ENCODE measurements around the gene SOX10. TPM values are rescaled to one million over a fixed set of nuclear protein-coding genes. Genes with fewer than 3 reads are reported as not detected.
A peak's percentile ranks its signal among the peaks of the same experiment; 100 is the strongest.
"Not testable (repeated sequence)": the region's sequence is repeated elsewhere in the genome, so short reads cannot be mapped to it uniquely, and the experiment has no call there.

The SOX10 gene
- total RNA-seq, 1 experiment from 2014 or later = not detected

- ATAC-seq; POLR2A ChIA-PET; DNase-seq (ENCODE audit: low read depth, low spot score); H3K4me3 ChIP-seq (ENCODE audit: low read depth in 2 of 2, low read length in 2 of 2); H3K9me3 ChIP-seq (ENCODE audit: control insufficient read depth, insufficient read depth, low read depth, low read length); intact Hi-C loops (cut with micrococcal nuclease; ENCODE audit: unreplicated experiment); H3K4me1 ChIP-seq (ENCODE audit: control insufficient read depth, insufficient read depth, low read length); H3K36me3 ChIP-seq (ENCODE audit: control insufficient read depth, insufficient read depth, low read length); H3K27me3 ChIP-seq (ENCODE audit: control insufficient read depth, insufficient read depth, low read length); H3K27ac ChIP-seq (ENCODE audit: low read length); BruUV-seq (replicated peaks); CTCF ChIA-PET; in situ Hi-C loops (cut with HindIII; ENCODE audit: low pct_unique_long_range_greater_than_20kb, low sequenced_read_pairs): not testable (repeated sequence)
Measured at GRCh38 chr22:37944423-37944822, 39.9 kb downstream of the SOX10 start.

- Histone ChIP-seq H3K36me3 (ENCODE audit: control insufficient read depth, insufficient read depth, low read length) (no peaks in the 10 kb centered on the region), H3K27me3 (ENCODE audit: control insufficient read depth, insufficient read depth, low read length) (no peaks in the 10 kb centered on the region), H3K27ac (ENCODE audit: low read length) (no peak overlapping the region), H3K4me1 (ENCODE audit: control insufficient read depth, insufficient read depth, low read length) (no peaks in the 10 kb centered on the region), H3K4me3 (ENCODE audit: low read depth in 2 of 2, low read length in 2 of 2) (no peak overlapping the region), H3K9me3 (ENCODE audit: control insufficient read depth, insufficient read depth, low read depth, low read length) (no peaks in the 10 kb centered on the region)
- DNase-seq (ENCODE audit: low read depth, low spot score) = no peak
- in situ Hi-C loops (cut with HindIII; ENCODE audit: low pct_unique_long_range_greater_than_20kb, low sequenced_read_pairs) (no loop called here), intact Hi-C loops (cut with micrococcal nuclease; ENCODE audit: unreplicated experiment) (no loop called here)
- ChIA-PET POLR2A (no interaction called here), CTCF (no interaction called here)
- TF ChIP-seq TCF7L2 (IDR thresholded peaks at IDR 0.05; ENCODE audit: low read depth, low read length) = no peak
- ATAC-seq = no peak
- BruUV-seq (replicated peaks) = no TSS peak
Measured at GRCh38 chr22:37943825-37944198, 40.5 kb downstream of the SOX10 start.

GRCh38 chr22:37943136-37943824 lies 41.1 kb downstream of the SOX10 start:
- no peaks in the 10 kb centered on the region for H3K36me3 ChIP-seq (ENCODE audit: control insufficient read depth, insufficient read depth, low read length)
- CTCF ChIA-PET = no interaction called here
- ATAC-seq (no peak), DNase-seq (ENCODE audit: low read depth, low spot score) (no peak)
- no peaks in the 10 kb centered on the region for H3K27me3 ChIP-seq (ENCODE audit: control insufficient read depth, insufficient read depth, low read length)
- H3K4me3 ChIP-seq (ENCODE audit: low read depth in 2 of 2, low read length in 2 of 2) = no peak overlapping the region
- no peak overlapping the region for H3K27ac ChIP-seq (ENCODE audit: low read length)
- intact Hi-C loops (cut with micrococcal nuclease; ENCODE audit: unreplicated experiment) (no loop called here), in situ Hi-C loops (cut with HindIII; ENCODE audit: low pct_unique_long_range_greater_than_20kb, low sequenced_read_pairs) (no loop called here)
- TF ChIP-seq POLR2AphosphoS5 (IDR thresholded peaks at IDR 0.05; ENCODE audit: low read depth, low read length) (no peak), SIN3A (IDR thresholded peaks at IDR 0.05; ENCODE audit: borderline replicate concordance, insufficient read depth, low read depth, low read length) (no peak), CTCF (IDR thresholded peaks at IDR 0.05) (no peak), TCF7L2 (IDR thresholded peaks at IDR 0.05; ENCODE audit: low read depth, low read length) (no peak)
- TF ChIP-seq, protein P1, sequence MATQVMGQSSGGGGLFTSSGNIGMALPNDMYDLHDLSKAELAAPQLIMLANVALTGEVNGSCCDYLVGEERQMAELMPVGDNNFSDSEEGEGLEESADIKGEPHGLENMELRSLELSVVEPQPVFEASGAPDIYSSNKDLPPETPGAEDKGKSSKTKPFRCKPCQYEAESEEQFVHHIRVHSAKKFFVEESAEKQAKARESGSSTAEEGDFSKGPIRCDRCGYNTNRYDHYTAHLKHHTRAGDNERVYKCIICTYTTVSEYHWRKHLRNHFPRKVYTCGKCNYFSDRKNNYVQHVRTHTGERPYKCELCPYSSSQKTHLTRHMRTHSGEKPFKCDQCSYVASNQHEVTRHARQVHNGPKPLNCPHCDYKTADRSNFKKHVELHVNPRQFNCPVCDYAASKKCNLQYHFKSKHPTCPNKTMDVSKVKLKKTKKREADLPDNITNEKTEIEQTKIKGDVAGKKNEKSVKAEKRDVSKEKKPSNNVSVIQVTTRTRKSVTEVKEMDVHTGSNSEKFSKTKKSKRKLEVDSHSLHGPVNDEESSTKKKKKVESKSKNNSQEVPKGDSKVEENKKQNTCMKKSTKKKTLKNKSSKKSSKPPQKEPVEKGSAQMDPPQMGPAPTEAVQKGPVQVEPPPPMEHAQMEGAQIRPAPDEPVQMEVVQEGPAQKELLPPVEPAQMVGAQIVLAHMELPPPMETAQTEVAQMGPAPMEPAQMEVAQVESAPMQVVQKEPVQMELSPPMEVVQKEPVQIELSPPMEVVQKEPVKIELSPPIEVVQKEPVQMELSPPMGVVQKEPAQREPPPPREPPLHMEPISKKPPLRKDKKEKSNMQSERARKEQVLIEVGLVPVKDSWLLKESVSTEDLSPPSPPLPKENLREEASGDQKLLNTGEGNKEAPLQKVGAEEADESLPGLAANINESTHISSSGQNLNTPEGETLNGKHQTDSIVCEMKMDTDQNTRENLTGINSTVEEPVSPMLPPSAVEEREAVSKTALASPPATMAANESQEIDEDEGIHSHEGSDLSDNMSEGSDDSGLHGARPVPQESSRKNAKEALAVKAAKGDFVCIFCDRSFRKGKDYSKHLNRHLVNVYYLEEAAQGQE (IDR thresholded peaks at IDR 0.05; ENCODE audit: insufficient read depth in 1 of 2, low read depth in 2 of 2, low read length in 1 of 2) = no peak
- POLR2A ChIA-PET = no interaction called here
- no peaks in the 10 kb centered on the region for H3K4me1 ChIP-seq (ENCODE audit: control insufficient read depth, insufficient read depth, low read length)
- TSS peak; percentile 64 for BruUV-seq (replicated peaks)
- no peaks in the 10 kb centered on the region for H3K9me3 ChIP-seq (ENCODE audit: control insufficient read depth, insufficient read depth, low read depth, low read length)

All from Panc1 (cell line).